AG09319 (cell line): Measurements from ENCODE around the gene LLGL1.

Experiments
- DNase-seq: peaks from one replicate; pipeline ENCODE4 v3.0.0-alpha.2; 2010; ENCODE audit warnings: low read depth; ENCODE audit errors: extremely low read depth
- TF ChIP-seq, protein P1 (sequence below): IDR thresholded peaks from 2 replicates; pipeline ENCODE4 v1.5.1; 2011; ENCODE audit warnings: low read depth, mild to moderate bottlenecking, inconsistent platforms, low read length, moderate library complexity

The LLGL1 gene

DNA sequence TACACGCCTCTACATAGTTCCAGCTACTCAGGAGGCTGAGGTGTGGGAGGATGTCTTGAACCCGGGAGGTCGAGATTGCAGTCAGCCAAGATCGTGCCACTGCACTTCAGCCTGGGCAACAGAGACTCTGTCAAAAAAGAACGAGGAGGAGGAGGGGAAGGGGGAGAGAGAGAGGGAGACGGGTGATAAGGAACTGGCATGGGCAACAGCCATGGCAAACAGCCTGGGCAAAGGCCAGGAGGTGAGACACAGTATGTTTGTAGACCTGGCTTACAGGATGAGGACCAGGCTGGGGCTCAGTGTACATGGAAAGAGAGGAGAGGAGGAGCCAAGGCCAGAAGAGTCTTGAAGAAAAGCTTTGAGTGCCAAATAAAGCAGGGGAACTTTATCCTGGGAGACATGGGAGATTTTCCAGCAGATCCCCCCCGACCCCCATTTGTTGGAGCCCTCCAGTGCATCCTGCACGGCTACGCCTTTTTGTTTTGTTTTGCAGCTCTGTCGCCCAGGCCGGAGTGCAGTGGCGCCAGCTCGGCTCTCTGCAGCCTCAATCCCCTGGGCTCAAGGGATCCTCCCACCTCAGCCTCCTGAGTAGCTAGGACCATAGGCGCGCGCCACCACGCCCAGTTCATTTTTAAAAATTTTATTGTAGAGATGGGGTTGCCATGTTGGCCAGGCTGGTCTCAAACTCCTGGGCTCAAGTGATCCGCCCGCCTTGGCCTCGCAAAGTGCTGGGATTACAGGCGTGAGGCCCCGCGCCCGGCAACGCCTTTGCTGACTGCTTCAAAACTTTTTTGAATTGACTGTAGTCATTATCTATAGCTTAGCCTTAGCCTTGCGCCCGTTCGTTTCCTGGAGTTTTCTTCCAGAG lies 43.1 kb upstream of the LLGL1 start:
- no peak for DNase-seq

DNA sequence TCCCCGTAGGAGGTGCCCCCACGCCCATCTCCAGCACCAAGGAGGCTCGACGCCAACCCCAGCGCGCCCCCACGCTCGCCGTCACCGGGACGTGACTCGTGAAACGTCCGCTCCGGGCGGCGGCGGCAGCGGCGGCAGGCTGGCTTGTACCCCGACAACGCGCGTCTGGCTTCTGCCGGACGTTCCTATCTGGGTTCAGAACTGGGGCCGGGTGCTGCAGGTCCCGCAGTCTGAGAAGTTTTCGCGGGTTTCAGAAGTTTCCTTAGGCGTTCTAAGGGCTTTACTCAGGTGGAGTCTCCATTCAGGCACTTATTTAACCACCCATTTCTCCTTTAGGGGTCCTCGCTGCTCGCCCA lies 42.5 kb upstream of the LLGL1 start:
- peak; percentile 63 for DNase-seq
- TF ChIP-seq, protein P1, sequence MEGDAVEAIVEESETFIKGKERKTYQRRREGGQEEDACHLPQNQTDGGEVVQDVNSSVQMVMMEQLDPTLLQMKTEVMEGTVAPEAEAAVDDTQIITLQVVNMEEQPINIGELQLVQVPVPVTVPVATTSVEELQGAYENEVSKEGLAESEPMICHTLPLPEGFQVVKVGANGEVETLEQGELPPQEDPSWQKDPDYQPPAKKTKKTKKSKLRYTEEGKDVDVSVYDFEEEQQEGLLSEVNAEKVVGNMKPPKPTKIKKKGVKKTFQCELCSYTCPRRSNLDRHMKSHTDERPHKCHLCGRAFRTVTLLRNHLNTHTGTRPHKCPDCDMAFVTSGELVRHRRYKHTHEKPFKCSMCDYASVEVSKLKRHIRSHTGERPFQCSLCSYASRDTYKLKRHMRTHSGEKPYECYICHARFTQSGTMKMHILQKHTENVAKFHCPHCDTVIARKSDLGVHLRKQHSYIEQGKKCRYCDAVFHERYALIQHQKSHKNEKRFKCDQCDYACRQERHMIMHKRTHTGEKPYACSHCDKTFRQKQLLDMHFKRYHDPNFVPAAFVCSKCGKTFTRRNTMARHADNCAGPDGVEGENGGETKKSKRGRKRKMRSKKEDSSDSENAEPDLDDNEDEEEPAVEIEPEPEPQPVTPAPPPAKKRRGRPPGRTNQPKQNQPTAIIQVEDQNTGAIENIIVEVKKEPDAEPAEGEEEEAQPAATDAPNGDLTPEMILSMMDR, result no peak

More for the DNA sequence above, 43.1 kb upstream of the LLGL1 start:
- TF ChIP-seq, protein P1, result no peak

DNA sequence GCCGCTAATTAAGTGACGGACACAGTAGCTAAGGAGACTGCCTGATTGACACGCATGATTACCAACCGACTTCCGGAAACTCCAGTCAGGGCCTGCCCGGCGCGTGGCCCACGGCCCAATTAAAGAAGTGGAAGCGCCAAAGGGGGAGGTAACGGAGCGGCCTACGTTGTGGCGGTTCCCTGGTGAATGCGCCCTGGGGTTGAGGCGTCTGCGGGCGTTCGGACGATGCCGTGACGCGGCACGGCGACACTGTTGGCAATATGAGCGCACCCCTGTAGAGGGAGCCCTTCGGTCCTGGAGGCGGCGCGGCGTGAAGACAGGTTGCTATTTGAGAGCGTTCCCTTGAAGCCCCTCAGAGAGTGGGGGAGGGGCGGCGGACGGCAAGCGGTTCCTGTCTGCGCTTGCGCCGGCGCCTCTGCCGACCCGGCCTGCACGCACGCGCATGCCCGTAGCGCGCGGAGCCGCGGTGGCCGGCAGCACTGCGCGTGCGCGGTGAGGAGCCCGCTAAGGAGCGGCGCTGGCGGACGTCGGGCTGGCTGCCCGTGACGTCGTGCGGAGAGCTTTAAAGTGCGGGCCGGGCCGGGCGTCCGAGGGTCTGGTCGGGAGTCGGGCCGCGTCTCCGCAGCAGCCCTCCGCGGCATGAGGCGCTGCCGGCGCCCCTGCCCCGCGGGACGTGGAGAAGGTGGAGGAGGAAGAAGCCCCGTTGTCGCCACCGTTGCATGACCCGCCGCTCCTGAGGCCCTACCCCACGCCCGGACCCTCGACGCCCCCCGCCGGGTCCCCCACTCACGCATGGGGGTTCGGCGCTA lies 41.9 kb upstream of the LLGL1 start, which contains the start of gene ALKBH5:
Gene ALKBH5, plus strand, starts transcription at position 495 of the 809 bp plus-strand sequence. CDS start 416 bp downstream, outside the sequence.
- DNase-seq, result peak; percentile 99
- TF ChIP-seq, protein P1, result peak; percentile 32

DNA sequence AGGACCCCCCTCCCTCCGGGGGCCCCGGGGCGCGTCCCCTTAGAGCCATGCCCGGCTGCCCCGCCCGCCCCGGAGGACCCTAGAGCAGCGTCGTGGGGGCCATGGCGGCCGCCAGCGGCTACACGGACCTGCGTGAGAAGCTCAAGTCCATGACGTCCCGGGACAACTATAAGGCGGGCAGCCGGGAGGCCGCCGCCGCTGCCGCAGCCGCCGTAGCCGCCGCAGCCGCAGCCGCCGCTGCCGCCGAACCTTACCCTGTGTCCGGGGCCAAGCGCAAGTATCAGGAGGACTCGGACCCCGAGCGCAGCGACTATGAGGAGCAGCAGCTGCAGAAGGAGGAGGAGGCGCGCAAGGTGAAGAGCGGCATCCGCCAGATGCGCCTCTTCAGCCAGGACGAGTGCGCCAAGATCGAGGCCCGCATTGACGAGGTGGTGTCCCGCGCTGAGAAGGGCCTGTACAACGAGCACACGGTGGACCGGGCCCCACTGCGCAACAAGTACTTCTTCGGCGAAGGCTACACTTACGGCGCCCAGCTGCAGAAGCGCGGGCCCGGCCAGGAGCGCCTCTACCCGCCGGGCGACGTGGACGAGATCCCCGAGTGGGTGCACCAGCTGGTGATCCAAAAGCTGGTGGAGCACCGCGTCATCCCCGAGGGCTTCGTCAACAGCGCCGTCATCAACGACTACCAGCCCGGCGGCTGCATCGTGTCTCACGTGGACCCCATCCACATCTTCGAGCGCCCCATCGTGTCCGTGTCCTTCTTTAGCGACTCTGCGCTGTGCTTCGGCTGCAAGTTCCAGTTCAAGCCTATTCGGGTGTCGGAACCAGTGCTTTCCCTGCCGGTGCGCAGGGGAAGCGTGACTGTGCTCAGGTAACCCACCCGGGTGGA lies 41.0 kb upstream of the LLGL1 start:
- DNase-seq, result no peak
- TF ChIP-seq, protein P1, result no peak; the same call in 1 of the 2 replicates

DNA sequence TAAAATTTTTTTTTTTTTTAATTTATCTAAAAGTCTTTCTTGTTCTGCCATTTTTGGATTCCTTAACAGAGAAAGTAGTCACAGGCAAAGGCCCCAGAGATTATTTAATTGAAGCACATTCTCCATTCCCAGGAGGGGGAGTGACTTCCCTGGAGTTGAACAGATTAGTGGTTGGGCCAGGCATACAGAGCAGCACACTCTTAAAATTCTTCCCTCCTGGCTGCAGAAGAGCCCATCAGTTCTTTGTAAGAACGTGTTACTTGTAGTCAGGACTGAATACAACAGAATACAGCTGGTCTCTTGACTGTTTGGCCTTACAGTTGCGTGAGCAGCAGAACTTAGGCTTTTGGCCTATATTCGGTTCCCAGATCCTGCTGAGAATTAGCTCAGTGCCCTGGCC lies 40.0 kb upstream of the LLGL1 start:
- TF ChIP-seq, protein P1, result no peak
- no peak for DNase-seq

DNA sequence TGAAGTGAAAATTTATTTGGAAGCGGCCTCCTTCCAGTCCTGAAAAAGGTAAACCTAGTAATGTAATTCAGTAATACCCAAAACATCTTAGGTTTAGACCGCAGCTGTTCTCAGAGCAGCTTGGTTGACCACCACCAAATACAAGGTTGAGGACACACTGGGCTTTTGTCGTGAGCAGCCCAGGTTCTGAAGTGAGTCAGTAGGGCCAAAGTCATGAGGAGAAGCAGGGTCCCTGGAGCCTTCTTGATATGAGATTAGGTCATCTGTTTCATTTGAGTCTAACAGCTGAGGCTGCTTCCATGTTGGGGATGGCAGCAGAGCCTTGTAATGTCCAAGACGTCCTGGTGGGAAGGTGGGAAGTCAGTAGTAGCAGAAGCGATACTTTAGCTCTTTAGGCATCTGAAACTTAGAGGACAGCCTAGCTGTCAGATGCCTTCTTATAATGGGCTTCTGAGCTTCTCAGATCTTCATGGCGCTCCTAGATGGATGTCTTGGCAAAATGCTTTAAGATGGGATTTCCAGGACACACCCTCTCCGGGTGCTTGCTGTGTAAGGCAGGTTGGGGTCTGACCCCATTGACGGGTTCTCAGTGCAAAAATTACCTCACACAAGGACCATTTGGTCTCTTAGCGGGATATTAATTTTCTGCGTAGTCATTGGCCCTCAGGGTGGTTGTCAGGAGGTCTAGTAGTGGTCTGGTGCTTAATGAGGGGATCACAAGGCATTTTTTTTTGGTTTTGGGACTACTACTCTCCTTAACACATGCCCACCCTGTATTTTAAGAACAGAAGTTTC lies 39.4 kb upstream of the LLGL1 start:
- no peak for DNase-seq
- TF ChIP-seq, protein P1, result no peak
